ENCODE data around the gene MSH5.
"Not testable (repeated sequence)": the region's sequence is repeated elsewhere in the genome, so short reads cannot be mapped to it uniquely, and the experiment has no call there.

The MSH5 gene

DNA sequence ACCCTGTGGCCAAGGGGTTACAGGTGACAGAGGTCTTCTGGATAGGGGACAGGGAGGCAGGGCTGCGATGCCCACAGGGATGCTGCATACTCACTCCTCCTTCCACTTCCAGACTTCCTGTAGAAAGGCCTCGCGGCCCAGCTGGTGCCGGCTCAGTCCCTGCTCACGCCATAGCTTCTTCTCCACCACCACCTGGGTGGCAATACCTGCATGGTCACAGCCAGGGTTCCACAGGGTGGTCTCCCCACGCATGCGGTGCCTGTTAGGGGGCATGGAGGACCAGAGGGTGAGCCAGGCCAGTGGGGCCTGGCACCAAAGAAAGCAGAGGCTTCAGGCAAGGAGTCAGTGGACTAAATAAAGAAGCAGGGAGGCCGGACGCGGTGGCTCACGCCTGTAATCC, 45.7 kb downstream of the MSH5 start:
- DNase-seq (ENCODE audit: low spot score) (no peak), ATAC-seq (ENCODE audit: low read depth) (no peak)
- Histone ChIP-seq H3K27ac (ENCODE audit: poor library complexity, severe bottlenecking) (no peak overlapping the region), H3K9me3 (ENCODE audit: severe bottlenecking) (no peaks in the 10 kb centered on the region), H3K4me3 (ENCODE audit: severe bottlenecking) (no peak overlapping the region), H3K4me1 (ENCODE audit: insufficient read depth, poor library complexity, severe bottlenecking) (no peaks in the 10 kb centered on the region), H3K27me3 (ENCODE audit: insufficient read depth, poor library complexity, severe bottlenecking) (no peaks in the 10 kb centered on the region), H3K36me3 (ENCODE audit: low read depth) (peaks cover 90% of the 10 kb centered on the region)
- TF ChIP-seq, protein P1, sequence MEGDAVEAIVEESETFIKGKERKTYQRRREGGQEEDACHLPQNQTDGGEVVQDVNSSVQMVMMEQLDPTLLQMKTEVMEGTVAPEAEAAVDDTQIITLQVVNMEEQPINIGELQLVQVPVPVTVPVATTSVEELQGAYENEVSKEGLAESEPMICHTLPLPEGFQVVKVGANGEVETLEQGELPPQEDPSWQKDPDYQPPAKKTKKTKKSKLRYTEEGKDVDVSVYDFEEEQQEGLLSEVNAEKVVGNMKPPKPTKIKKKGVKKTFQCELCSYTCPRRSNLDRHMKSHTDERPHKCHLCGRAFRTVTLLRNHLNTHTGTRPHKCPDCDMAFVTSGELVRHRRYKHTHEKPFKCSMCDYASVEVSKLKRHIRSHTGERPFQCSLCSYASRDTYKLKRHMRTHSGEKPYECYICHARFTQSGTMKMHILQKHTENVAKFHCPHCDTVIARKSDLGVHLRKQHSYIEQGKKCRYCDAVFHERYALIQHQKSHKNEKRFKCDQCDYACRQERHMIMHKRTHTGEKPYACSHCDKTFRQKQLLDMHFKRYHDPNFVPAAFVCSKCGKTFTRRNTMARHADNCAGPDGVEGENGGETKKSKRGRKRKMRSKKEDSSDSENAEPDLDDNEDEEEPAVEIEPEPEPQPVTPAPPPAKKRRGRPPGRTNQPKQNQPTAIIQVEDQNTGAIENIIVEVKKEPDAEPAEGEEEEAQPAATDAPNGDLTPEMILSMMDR (IDR thresholded peaks at IDR 0.05; ENCODE audit: poor library complexity, severe bottlenecking) = no peak

DNA sequence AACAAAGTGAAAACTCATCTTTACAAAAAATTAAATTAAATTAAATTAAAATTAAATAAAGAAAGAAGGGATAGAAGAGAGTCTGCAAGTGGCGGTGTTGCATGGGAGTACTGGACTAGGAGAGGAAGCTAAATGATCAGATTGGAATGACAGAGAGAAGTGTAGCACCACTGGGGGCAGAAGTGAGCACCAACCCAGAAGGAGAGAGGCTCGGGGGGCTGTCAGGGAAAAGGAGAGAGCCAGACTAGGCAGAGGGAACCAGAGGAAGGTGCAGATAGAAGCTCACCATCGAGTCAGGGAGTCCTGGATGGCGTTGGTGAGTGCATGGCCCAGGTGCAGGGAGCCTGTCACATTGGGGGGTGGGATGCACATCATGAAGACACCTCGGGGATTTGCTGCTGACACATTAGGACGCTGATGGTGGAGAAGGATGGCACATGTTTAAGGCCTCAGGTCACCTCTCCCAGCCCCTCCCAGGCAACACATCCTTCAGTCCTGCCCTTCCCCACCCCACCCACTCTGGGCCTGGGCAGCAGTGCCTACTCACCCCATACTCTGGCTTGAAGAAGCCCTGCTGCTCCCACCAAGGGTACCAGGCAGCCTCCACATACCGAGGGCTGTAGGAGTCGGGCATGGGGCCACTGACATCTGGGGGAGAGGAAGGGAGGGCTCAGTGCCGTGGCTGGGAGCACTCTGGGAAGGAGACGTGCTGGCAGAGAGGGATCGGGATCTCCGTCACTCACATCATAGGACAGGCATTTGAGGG, 51.7 kb downstream of the MSH5 start:
- Histone ChIP-seq H3K9me3 (ENCODE audit: severe bottlenecking) (no peaks in the 10 kb centered on the region), H3K27ac (ENCODE audit: poor library complexity, severe bottlenecking) (peak overlapping the region; percentile 86), H3K27me3 (ENCODE audit: insufficient read depth, poor library complexity, severe bottlenecking) (no peaks in the 10 kb centered on the region), H3K36me3 (ENCODE audit: low read depth) (peaks cover 65% of the 10 kb centered on the region), H3K4me3 (ENCODE audit: severe bottlenecking) (no peak overlapping the region), H3K4me1 (ENCODE audit: insufficient read depth, poor library complexity, severe bottlenecking) (peaks cover 7% of the 10 kb centered on the region)
- ATAC-seq (ENCODE audit: low read depth) = no peak
- TF ChIP-seq, protein P1 (IDR thresholded peaks at IDR 0.05; ENCODE audit: poor library complexity, severe bottlenecking) = peak; percentile 73
- no peak for DNase-seq (ENCODE audit: low spot score)

DNA sequence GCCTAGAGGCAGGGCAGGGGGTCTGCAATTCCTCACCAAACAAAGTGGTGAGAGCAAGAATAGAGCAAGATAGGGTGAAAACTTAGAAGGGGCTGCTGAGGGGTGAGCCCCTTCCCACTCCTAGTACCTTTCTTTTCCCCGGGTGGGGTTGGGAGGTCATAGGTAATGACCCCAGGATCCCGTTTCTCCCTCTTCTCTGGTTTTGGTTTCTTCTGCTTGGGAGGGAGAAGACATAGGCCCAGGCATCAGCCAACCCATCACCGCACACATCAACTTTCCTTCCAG, 52.2 kb downstream of the MSH5 start:
- TF ChIP-seq, protein P1 (IDR thresholded peaks at IDR 0.05; ENCODE audit: poor library complexity, severe bottlenecking) = no peak
- ATAC-seq (ENCODE audit: low read depth) (no peak), DNase-seq (ENCODE audit: low spot score) (no peak)
- Histone ChIP-seq H3K4me3 (ENCODE audit: severe bottlenecking) (no peak overlapping the region), H3K27me3 (ENCODE audit: insufficient read depth, poor library complexity, severe bottlenecking) (no peaks in the 10 kb centered on the region), H3K36me3 (ENCODE audit: low read depth) (peaks cover 60% of the 10 kb centered on the region), H3K4me1 (ENCODE audit: insufficient read depth, poor library complexity, severe bottlenecking) (peaks cover 7% of the 10 kb centered on the region), H3K9me3 (ENCODE audit: severe bottlenecking) (no peaks in the 10 kb centered on the region), H3K27ac (ENCODE audit: poor library complexity, severe bottlenecking) (peak overlapping the region; percentile 86)

DNA sequence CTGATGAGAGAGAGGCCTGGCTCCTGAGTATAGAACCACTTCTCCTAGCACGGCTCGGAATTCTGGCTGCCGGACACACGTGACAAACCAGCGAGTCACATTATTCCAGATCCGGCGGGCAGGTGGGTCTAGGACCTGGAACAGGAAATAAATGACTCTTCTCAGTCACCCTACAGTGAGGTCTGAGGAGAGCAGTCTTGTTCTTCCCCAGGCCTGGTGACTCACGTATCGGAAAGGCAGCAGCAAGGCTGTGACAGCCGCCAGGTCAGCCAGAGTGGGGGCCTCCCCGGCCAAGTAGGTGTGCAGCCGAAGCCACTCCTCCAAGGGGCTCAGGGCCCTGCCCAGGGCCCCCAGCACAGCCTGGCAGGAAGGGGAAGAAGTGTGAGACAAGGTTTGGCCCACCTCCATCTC, 53.0 kb downstream of the MSH5 start:
- DNase-seq (ENCODE audit: low spot score) (no peak), ATAC-seq (ENCODE audit: low read depth) (peak; percentile 72)
- H3K9me3 ChIP-seq (ENCODE audit: severe bottlenecking) = no peaks in the 10 kb centered on the region
- H3K4me1 ChIP-seq (ENCODE audit: insufficient read depth, poor library complexity, severe bottlenecking) = peaks cover 7% of the 10 kb centered on the region
- TF ChIP-seq, protein P1 (IDR thresholded peaks at IDR 0.05; ENCODE audit: poor library complexity, severe bottlenecking) = no peak
- peaks cover 53% of the 10 kb centered on the region for H3K36me3 ChIP-seq (ENCODE audit: low read depth)
- peak overlapping the region; percentile 8 for H3K4me3 ChIP-seq (ENCODE audit: severe bottlenecking)
- no peaks in the 10 kb centered on the region for H3K27me3 ChIP-seq (ENCODE audit: insufficient read depth, poor library complexity, severe bottlenecking)
- H3K27ac ChIP-seq (ENCODE audit: poor library complexity, severe bottlenecking) = peak overlapping the region; percentile 86

DNA sequence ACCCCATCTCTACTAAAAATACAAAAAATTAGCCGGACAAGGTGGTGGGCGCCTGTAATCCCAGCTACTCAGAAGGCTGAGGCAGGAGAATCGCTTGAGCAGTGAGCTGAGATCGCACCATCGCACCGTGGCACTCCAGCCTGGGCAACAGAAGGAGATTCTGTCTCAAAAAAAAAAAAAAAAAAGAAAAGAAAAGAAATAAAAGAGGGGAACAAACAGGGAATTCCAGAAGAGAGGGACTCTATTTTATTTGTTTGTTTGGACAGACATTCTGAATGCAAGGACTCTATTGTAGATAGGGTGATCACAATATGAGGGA, 54.1 kb downstream of the MSH5 start:
- not testable (repeated sequence) for H3K27me3 ChIP-seq (ENCODE audit: insufficient read depth, poor library complexity, severe bottlenecking); ATAC-seq (ENCODE audit: low read depth); H3K9me3 ChIP-seq (ENCODE audit: severe bottlenecking); DNase-seq (ENCODE audit: low spot score); H3K4me1 ChIP-seq (ENCODE audit: insufficient read depth, poor library complexity, severe bottlenecking)
- Histone ChIP-seq H3K36me3 (ENCODE audit: low read depth) (peaks cover 49% of the 10 kb centered on the region), H3K27ac (ENCODE audit: poor library complexity, severe bottlenecking) (peak overlapping the region; percentile 86), H3K4me3 (ENCODE audit: severe bottlenecking) (peak overlapping the region; percentile 88)

All from RWPE2 (cell line).